Measurements from ENCODE around the gene ADARB1.
"Not testable (repeated sequence)": the region's sequence is repeated elsewhere in the genome, so short reads cannot be mapped to it uniquely, and the experiment has no call there.

The ADARB1 gene

DNA sequence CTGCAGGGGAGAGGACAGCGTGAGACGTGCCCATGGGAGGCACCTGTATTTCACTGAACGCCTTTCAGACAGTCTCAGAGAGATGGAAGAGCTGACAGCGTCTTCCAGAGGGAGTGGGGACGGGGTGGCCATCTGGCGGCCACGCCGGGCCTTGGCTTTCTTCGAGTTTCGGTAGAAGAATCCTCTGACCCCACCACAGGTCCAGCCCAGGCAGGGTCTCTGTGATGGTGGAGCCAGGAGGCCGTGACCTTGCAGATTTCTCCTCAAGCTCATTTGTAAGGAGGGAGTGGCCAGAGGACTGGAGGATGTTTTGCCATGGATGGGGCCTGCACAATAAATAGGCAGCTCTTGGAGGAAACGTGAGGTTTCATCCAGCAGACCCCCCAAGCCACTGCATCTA lies 47.6 kb upstream of the ADARB1 start:
- H3K36me3 ChIP-seq (ENCODE audit: control insufficient read depth in 2 of 2, insufficient read depth in 1 of 2, low read length in 2 of 2) = no peaks in the 10 kb centered on the region
- H3K4me3 ChIP-seq (ENCODE audit: low read depth, low read length) = no peak overlapping the region
- H3K9me3 ChIP-seq (ENCODE audit: control insufficient read depth, insufficient read depth, low read depth, low read length) = no peaks in the 10 kb centered on the region
- no peak for TF ChIP-seq ZNF626 (tag by site-specific recombination; IDR thresholded peaks at IDR 0.05)
- no peak for TF ChIP-seq IKZF3 (tag by site-specific recombination; IDR thresholded peaks at IDR 0.05)
- no peak for TF ChIP-seq ZNF561 (tag by site-specific recombination; IDR thresholded peaks at IDR 0.05; ENCODE audit: borderline replicate concordance)
- TF ChIP-seq ZNF529 (tag by site-specific recombination; IDR thresholded peaks at IDR 0.05; ENCODE audit: insufficient replicate concordance) = no peak
- no peak for TF ChIP-seq SETDB1 (IDR thresholded peaks at IDR 0.05; ENCODE audit: insufficient read length, low read length)
- no peak for TF ChIP-seq ZNF776 (tag by site-specific recombination; IDR thresholded peaks at IDR 0.05; ENCODE audit: borderline replicate concordance)
- TF ChIP-seq, protein P1, sequence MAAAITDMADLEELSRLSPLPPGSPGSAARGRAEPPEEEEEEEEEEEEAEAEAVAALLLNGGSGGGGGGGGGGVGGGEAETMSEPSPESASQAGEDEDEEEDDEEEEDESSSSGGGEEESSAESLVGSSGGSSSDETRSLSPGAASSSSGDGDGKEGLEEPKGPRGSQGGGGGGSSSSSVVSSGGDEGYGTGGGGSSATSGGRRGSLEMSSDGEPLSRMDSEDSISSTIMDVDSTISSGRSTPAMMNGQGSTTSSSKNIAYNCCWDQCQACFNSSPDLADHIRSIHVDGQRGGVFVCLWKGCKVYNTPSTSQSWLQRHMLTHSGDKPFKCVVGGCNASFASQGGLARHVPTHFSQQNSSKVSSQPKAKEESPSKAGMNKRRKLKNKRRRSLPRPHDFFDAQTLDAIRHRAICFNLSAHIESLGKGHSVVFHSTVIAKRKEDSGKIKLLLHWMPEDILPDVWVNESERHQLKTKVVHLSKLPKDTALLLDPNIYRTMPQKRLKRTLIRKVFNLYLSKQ (tag by site-specific recombination; IDR thresholded peaks at IDR 0.05; ENCODE audit: borderline replicate concordance) = no peak
- no peak for TF ChIP-seq ZNF26 (tag by site-specific recombination; IDR thresholded peaks at IDR 0.05)
- TF ChIP-seq WT1 (tag by site-specific recombination; IDR thresholded peaks at IDR 0.05) = no peak
- no peak for TF ChIP-seq YY2 (tag by site-specific recombination; IDR thresholded peaks at IDR 0.05)
- no peak for TF ChIP-seq ZBTB26 (tag by site-specific recombination; optimal IDR thresholded peaks at IDR 0.05)
- no peak for TF ChIP-seq ZFP3 (tag by site-specific recombination; IDR thresholded peaks at IDR 0.05; ENCODE audit: low read depth)
- H3K4me1 ChIP-seq (ENCODE audit: control insufficient read depth, insufficient read depth, low read length) = no peaks in the 10 kb centered on the region
- ChIA-PET POLR2A (no interaction called here), CTCF (interaction anchor here (0.6 to 1.0 kb wide), 2 partner anchors 272 to 529 kb away, joined by 3 to 5 read pairs; no protein-coding TSS in a partner anchor)
- no peak overlapping the region for H3K27ac ChIP-seq (ENCODE audit: extremely low read depth, low read depth, low read length)

DNA sequence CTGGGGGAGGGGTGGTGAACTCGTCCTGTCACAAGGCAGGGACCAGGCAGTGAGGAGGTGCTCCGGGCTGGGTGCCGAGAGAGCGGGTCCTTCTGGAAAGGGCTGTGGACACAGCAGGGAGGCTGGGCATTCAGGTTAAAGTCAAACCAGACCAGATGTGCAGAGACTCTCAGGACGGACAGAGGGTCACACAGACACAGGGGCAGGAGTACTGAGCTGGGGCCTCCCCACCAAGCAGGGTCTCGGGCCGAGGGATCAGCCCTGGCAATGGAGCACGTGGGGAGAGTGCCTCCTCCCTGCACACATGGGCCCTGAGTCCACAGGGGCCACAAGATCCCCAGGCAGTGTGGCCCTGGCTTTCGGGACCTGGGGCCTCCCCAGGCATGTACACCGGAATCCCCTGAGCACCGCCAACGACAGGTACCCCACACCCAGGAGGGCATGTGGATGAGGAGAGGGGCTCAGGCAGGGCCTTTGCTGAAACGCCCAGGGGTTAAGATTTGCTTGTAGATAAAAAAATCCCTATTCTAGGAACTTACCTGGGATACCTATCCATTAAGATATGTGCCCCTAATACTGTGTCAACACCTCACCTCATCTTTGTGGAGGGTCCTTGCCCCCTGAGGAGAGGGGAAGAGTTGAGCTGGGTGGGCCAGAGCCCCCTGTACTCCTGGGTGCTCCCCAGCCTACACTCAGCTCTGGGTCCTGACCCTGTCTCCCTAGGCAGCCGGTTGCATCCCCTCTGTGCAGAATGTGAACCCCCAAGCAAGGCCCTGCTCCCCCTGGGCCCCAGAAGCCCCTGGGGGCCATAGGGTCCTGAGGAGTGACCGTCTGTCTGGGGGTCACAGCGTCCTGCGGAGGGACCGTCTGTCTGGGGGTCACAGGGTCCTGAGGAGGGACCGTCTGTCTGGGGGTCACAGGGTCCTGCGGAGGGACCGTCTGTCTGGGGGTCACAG lies 46.9 kb upstream of the ADARB1 start:
- Histone ChIP-seq H3K36me3 (ENCODE audit: control insufficient read depth in 2 of 2, insufficient read depth in 1 of 2, low read length in 2 of 2) (no peaks in the 10 kb centered on the region), H3K27ac (ENCODE audit: extremely low read depth, low read depth, low read length) (no peak overlapping the region), H3K4me1 (ENCODE audit: control insufficient read depth, insufficient read depth, low read length) (no peaks in the 10 kb centered on the region), H3K4me3 (ENCODE audit: low read depth, low read length) (no peak overlapping the region), H3K9me3 (ENCODE audit: control insufficient read depth, insufficient read depth, low read depth, low read length) (no peaks in the 10 kb centered on the region)
- TF ChIP-seq KLF7 (tag by site-specific recombination; IDR thresholded peaks at IDR 0.05; ENCODE audit: borderline replicate concordance) (no peak), ZFP69B (tag by site-specific recombination; IDR thresholded peaks at IDR 0.05) (no peak), OVOL3 (tag by site-specific recombination; IDR thresholded peaks at IDR 0.05) (no peak)
- ChIA-PET CTCF (interaction anchor here (0.6 to 1.0 kb wide), 3 partner anchors 110 to 529 kb away, joined by 3 to 5 read pairs (median 4); no protein-coding TSS in a partner anchor), POLR2A (interaction anchor here (0.6 kb wide), 1 partner anchor 77 kb away, joined by 4 read pairs; no protein-coding TSS in a partner anchor)

GRCh38 chr21:45028645-45029044 lies 45.7 kb upstream of the ADARB1 start:
- POLR2A ChIA-PET = interaction anchor here (0.8 kb wide), 1 partner anchor 16 kb away, joined by 3 read pairs; no protein-coding TSS in a partner anchor
- H3K27ac ChIP-seq (ENCODE audit: extremely low read depth, low read depth, low read length); H3K4me3 ChIP-seq (ENCODE audit: low read depth, low read length); H3K9me3 ChIP-seq (ENCODE audit: control insufficient read depth, insufficient read depth, low read depth, low read length); H3K36me3 ChIP-seq (ENCODE audit: control insufficient read depth in 2 of 2, insufficient read depth in 1 of 2, low read length in 2 of 2); H3K4me1 ChIP-seq (ENCODE audit: control insufficient read depth, insufficient read depth, low read length): not testable (repeated sequence)
- CTCF ChIA-PET = interaction anchor here (0.8 to 1.6 kb wide), 2 partner anchors 79 to 109 kb away, joined by 3 read pairs; no protein-coding TSS in a partner anchor
